IMR-90 (cell line): ENCODE data around the gene CD163.

Source experiments
- CEBPB ChIP-seq: IDR thresholded peaks from 2 replicates; pipeline ENCODE4 v1.6.1; 2012; ENCODE audit warnings: low read depth, low read length, improper control_type of control experiment
- MAFK ChIP-seq: IDR thresholded peaks from 2 replicates; pipeline ENCODE4 v1.6.1; 2012; ENCODE audit warnings: low read depth, low read length, improper control_type of control experiment
- MXI1 ChIP-seq: IDR thresholded peaks from 2 replicates; pipeline ENCODE4 v1.6.1; 2012; ENCODE audit warnings: low read depth, mild to moderate bottlenecking, low read length, moderate library complexity, borderline replicate concordance
- POLR2A ChIP-seq: IDR thresholded peaks from 2 replicates; pipeline ENCODE4 v1.6.1; 2012; ENCODE audit warnings: mild to moderate bottlenecking, low read depth, low read length
- RAD21 ChIP-seq: IDR thresholded peaks from 2 replicates; pipeline ENCODE4 v1.6.1; 2012; ENCODE audit warnings: low read length, improper control_type of control experiment
- RCOR1 ChIP-seq: IDR thresholded peaks from 2 replicates; pipeline ENCODE4 v1.6.1; 2012; ENCODE audit warnings: mild to moderate bottlenecking, low read length, improper control_type of control experiment; ENCODE audit not compliant: insufficient replicate concordance
- TF ChIP-seq, protein P1 (sequence below): conservative IDR thresholded peaks from 2 replicates; pipeline ENCODE4 v1.5.1; 2012; ENCODE audit warnings: mild to moderate bottlenecking, low read depth, low read length, improper control_type of control experiment
- TF ChIP-seq, protein P2 (sequence below): fragments of 150-350 bp; IDR thresholded peaks from 2 replicates; pipeline ENCODE4 v1.6.1; 2017; ENCODE audit warnings: mild to moderate bottlenecking, antibody characterized with exemption, low read length, low read depth

GRCh38 chr12:7485095-7485494 is 18.5 kb downstream of the CD163 start:
- TF ChIP-seq, protein P1, sequence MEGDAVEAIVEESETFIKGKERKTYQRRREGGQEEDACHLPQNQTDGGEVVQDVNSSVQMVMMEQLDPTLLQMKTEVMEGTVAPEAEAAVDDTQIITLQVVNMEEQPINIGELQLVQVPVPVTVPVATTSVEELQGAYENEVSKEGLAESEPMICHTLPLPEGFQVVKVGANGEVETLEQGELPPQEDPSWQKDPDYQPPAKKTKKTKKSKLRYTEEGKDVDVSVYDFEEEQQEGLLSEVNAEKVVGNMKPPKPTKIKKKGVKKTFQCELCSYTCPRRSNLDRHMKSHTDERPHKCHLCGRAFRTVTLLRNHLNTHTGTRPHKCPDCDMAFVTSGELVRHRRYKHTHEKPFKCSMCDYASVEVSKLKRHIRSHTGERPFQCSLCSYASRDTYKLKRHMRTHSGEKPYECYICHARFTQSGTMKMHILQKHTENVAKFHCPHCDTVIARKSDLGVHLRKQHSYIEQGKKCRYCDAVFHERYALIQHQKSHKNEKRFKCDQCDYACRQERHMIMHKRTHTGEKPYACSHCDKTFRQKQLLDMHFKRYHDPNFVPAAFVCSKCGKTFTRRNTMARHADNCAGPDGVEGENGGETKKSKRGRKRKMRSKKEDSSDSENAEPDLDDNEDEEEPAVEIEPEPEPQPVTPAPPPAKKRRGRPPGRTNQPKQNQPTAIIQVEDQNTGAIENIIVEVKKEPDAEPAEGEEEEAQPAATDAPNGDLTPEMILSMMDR = no peak
- no peak for TF ChIP-seq POLR2A
- no peak for TF ChIP-seq CEBPB
- TF ChIP-seq RCOR1 = no peak
- TF ChIP-seq RAD21 = no peak
- no peak for TF ChIP-seq MXI1
- TF ChIP-seq, protein P2, sequence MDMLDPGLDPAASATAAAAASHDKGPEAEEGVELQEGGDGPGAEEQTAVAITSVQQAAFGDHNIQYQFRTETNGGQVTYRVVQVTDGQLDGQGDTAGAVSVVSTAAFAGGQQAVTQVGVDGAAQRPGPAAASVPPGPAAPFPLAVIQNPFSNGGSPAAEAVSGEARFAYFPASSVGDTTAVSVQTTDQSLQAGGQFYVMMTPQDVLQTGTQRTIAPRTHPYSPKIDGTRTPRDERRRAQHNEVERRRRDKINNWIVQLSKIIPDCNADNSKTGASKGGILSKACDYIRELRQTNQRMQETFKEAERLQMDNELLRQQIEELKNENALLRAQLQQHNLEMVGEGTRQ = no peak
- no peak for TF ChIP-seq MAFK
